GM19239 (cell line): ENCODE results near the gene CALML5.
"Not testable (repeated sequence)": the region's sequence is repeated elsewhere in the genome, so short reads cannot be mapped to it uniquely, and the experiment has no call there.

Source experiments
- DNase-seq: peaks from one replicate; pipeline ENCODE4 v3.0.0; 2011; ENCODE audit warnings: low spot score; ENCODE audit not compliant: insufficient read length
- FAIRE-seq: peaks from 2 replicates; lab custom pipeline; 2011; peaks lifted over from hg19 to GRCh38; lab: Jason Lieb, UNC

CALML5 gene

DNA sequence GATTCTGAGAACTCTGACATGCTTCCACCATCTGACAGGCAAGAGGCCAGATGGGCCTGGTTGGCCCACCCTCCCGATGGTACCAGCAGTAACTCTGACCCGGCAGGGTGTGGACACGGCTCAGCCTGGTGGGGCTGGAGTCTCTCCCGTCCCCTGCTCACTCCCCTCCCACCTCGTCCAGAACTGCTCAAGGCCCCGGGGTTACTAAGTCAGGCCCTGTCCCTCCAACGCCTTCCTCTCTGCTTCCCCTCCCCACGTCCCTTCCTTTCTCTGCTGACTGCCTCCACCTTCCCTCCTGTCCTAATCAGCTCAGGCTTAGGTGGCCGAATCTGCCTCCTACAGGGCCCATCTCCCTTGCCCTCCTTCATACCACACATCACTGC is 12.5 kb downstream of the CALML5 start:
- FAIRE-seq (no peak), DNase-seq (no peak)

DNA sequence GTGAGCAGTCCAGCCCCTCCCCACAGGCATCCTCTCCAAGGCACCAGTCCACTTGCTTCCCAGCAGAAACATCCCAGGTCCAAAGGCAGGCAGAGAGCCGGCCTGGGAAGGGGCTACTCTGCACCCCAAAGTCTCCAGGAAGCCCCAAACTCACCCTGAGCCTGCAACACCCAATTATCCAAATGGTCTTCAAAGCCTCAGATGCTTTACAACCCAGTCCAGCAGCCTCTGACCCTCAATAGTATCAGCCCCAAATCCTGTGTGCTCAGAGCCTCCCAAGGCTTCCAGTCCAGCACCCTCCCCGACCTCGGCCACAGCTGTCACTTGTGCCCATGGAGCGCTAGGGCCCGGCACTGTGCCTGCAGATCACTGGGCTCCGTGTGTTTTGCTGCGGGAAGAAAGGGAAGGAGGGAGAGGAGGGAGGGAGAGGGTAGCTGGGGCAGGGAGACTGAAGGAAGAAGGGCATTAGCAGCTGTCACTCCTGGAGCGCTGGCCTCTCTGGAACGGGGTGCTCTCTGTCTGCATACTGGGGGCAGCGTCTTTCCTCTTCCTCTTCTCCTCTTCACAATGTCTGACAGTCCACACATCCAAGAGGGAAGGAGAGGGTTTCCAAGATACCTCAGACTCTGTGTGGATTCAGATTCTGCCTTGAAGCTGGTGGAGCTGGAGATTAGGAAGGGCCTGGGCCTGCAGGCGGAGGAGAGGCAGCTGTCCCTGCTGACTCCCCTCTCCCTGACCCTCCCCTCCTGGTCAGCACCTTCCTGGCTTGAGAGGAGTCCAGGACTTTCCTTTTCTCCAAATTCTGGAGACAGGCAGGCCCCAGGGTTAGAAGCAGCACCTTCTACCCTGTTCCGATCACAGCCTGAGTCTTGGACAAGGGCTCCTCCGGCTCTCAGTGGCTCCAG is 13.2 kb downstream of the CALML5 start:
- FAIRE-seq = no peak
- no peak for DNase-seq

DNA sequence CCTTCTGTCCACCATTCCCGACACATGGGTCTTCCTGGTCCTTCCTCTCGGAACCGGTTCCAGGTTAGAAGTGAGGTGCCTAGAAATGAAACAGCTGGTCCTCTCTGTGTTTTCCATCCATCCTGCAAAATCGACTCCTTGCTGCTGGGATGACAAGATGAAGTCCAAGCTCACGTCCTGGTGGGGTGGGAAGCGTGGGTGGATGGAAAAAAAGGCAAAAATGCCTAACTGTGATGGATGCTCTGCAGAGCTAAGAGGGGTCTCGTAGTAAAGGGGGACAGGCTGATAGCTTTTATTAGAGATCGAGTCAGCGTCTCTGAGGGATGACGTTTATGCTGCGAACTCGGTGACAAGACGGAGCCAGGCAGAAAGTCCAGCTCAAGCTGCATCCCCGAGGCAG is 14.1 kb downstream of the CALML5 start:
- no peak for DNase-seq
- no peak for FAIRE-seq

DNA sequence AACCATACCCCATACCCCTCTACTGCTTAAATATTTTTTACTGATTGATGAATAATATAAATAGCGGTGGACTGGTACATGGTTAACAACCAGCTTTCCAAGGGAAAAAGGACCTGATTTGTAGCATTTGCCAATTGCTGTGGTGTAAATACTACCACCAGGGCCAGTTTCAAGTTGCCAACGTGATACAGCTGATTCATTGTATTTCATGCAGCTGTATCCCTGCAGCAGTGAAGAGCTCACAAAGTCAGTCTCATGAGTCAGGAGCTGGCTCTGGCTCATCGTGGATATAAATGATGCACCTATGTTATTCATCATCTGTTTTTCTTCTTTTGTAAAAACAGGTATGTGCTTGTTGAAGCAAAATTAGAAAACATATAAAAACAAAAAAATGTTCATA is 15.2 kb downstream of the CALML5 start:
- FAIRE-seq = no peak
- DNase-seq = no peak

DNA sequence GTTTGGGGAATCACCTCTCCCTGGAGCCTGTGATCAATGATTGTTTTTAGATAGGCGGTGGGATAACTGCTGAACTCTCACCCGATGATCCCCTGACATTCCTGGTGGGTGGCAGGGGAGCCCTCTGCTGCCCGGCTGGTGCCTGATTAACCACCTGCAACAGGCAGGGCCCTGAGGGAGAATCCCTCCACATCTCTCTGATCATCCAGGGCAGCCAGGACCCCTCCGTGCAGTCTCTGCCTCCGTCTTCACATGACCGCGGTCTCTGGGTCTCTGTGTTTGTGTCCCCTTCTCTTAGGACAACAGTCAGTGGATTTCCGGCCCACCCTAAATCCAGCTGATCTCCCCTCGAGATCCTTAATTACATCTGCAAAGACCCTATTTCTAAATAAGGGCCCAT is 17.4 kb downstream of the CALML5 start:
- DNase-seq = no peak
- no peak for FAIRE-seq

DNA sequence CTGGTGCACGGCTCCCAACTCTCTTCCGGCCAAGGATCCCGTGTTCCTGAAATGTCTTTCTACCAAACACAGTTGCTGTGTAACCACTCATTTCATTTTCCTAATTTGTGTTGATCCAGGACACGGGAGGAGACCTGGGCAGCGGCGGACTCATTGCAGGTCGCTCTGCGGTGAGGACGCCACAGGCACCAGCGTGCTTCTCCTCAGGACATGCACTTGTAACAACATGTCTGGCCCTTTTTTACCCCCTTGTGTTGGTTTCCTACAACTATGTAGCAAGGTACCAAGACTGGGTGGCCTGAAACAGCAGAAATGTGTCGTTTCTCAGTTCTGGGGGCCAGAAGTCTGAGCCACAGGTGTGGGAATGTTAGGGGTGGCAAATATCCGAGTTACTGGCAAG is 18.2 kb downstream of the CALML5 start:
- FAIRE-seq = no peak
- no peak for DNase-seq

DNA sequence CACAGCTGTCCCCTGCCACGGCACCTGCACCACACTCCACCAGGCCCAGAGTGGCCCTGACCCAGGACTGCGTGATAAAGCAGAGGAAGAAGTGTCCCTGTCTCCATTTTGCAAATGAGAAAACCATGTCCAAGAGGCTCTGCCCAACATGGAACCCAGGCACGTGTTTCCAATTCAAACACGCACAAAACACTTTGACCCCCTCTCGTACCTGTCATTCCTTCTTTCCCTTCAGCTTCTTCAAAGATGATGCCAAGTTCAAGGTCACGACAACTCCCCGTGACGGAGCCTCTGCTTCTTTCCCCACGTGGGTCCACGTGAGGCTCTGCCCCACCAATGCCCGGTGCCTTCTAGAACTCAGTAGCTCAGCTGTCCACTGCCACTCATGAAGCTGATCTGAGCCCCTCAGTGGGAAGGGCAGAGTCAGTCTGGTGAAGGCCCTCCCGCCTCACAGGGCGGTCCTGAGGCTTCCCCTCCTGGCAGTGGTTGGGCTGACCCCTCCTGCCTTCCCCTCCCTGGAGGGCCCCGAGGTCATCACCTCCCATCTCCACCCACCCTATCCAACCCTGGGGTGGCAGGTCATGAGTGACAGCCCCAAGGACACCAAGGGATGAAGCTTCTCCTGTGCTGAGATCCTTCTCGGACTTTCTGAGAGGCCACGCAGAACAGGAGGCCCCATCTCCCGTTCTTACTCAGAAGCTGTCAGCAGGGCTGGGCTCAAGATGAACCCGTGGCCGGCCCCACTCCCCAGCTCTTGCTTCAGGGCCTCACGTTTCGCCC is 19.0 kb downstream of the CALML5 start:
- DNase-seq (no peak), FAIRE-seq (no peak)

DNA sequence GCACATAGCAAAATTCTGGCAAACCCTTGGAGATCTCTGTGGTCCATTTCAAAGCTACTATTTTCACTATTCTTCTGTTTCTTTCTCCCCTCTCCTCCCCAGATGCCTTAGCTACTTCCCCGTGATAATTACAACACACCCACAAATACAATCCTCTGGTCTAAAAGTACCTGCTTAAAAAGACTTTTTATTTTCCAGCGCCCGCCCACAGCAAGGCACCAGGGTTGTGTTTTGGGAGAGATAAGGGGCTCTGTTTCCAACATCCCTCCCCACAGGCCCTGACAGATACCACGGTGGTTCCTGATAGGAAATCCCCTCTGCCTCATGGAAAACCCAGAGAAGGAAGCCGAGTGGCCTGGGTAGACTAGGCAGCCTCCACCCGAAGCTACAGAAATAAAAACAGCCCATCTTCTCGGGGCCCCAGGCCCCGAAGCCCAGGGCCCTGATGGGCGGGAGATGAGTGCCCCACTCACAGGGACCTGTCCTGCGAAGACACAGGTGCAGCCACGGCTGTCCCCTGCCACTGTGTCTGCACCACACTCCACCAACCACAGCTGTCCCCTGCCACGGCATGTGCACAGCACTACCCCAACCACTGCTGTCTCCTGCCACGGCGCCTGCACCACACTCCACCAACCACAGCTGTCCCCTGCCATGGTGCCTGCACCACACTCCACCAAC is 19.7 kb downstream of the CALML5 start:
- DNase-seq = no peak
- no peak for FAIRE-seq

DNA sequence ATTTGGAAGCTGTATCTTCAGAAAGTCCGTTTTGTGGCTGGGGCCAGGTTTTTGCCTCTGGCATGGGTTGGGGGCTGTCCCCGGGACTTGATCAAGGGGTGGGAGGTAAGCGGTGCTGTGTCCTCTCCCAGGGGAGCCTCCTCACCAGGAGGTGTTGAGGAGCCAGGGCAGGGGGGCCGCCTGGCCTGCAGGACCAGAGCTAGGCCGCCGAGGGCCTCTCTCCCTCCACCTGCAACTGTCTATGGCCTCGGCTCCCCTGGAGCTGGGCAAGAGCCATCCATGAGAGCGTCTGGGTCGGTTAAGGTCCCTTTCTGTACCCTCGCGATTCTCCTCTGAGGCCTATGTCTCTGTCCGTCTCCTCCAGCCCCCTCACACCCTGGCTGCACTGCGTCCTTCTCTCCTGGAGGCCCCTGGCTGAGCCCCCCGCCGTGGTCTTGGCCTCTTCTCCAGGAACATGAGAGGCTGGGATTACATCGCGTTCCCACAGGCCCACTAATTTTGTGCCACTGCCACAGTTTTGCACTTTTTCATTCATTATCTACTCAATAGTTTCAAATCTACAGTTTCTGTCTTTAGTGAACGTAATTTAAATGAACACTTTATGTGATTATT is 20.6 kb downstream of the CALML5 start:
- FAIRE-seq (no peak), DNase-seq (no peak)

DNA sequence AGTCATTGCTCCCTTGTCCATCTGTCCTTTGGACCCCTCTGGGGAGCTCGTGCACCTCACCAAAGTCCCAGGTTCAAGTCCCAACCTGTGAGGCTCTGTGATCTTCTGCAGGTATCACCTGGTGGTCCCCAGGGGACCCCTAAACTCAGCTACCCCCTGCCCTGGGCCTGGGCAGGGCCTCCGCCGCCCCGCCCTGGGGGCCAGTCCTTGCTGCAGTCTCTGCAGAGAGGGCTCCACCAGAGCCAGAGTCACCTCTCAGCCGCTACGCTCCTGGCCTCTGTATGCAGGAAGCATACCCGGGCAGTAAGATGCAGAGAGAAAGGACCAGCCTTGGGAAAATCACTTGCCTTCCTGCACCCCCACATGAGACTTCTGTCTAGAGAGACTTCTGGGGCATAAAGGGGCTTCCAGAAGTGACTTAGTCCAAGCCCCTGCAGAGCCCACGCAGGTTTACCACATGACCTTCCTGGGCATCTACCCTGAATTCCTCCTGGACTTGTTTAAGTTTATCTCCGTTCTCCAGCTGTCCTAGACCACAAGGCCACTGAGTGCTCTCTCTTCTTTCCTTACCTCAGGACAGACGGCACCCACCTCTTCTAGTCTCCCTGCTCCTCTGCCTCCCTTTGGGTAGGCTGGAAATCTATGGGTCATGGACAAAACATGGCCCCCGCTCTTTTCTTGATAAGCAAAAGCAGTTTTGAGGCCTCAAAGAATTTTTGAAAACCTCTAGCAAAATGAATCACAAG is 21.2 kb downstream of the CALML5 start:
- DNase-seq (no peak), FAIRE-seq (no peak)

DNA sequence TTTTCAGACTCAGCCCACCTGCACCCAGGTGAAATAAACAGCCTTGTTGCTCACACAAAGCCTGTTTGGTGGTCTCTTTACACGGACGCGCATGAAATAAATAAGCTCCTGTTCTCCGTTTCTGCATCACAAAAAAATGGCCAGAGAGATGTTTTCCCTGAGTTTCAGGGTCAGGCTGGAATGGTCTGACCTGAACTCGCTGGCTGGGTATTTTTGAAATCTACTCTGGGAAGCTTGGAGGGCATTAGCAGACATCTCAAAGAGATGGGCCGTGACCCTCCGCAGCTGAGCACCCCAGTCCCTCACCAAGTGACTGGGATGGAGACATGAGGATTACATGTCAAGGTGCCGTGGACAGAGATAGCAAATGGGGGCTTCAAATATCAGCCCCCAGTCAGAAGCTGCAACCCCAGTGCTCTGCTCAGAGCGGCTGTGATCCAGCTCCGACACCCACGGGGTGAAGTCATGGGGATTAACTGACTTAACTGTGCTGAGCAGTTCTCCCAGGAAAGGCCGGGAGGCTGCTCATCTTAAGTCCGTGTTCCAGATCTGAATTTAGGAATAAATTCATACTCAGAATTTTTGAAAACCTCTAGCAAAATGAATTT is 22.3 kb downstream of the CALML5 start:
- DNase-seq = no peak
- no peak for FAIRE-seq

DNA sequence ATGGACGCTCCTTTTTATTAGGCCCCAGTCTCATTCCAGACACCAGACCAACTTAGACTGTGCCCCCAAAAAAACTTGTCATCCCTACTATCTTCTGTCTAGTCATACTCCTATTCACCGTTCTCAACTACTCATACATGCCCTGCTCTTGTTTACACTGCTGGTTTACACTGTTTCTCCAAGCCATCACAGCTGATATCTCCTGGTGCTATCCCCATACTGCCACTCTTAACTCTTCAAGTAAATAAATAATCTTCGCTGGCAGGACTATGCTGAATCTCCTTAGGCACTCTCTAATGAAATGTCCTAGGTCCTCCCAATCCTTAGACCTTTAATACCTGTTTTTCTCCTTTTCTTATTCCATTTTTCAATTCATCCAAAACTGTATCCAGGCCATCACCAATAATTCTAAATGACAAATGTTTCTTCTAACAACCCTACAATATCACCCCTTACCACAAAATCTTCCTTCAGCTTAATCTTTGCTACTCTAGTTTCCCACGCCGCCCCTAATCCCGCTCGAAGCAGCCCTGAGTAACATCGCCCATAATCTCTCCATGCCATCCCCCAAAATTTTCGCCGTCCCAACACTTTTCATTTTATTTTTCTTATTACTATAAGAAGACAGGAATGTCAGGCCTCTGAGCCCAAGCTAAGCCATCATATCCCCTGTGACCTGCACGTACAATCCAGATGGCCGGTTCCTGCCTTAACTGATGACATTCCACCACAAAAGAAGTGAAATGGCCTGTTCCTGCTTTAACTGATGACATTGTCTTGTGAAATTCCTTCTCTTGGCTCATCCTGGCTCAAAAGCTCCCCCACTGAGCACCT is 23.2 kb downstream of the CALML5 start:
- not testable (repeated sequence) for FAIRE-seq, DNase-seq

DNA sequence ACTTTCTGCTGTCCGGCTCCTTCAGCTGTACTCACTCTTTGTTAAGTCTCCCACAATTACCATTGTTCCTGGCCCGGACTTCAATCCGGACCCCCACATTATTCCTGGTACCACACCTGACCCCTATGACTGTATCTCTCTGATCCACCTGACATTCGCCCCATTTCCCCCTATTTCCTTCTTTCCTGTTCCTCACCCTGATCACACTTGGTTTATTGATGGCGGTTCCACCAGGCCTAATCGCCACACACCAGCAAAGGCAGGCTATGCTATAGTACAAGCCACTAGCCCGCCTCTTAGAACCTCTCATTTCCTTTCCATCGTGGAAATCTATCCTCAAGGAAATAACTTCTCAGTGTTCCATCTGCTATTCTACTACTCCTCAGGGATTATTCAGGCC is 24.3 kb downstream of the CALML5 start:
- FAIRE-seq, DNase-seq: not testable (repeated sequence)

DNA sequence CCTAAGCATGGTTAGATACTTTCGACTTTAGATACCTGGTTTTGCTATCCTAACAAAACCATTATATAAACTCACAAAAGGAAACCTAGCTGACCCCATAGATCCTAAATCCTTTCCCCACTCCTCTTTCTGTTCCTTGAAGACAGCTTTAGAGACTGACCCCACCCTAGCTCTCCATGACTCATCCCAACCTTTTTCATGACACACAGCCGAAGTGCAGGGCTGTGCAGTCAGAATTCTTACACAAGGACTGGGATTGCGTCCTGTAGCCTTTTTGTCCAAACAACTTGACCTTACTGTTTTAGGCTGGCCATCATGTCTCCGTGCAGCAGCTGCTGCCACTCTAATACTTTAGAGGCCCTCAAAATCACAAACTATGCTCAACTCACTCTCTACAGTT is 24.7 kb downstream of the CALML5 start:
- not testable (repeated sequence) for DNase-seq

DNA sequence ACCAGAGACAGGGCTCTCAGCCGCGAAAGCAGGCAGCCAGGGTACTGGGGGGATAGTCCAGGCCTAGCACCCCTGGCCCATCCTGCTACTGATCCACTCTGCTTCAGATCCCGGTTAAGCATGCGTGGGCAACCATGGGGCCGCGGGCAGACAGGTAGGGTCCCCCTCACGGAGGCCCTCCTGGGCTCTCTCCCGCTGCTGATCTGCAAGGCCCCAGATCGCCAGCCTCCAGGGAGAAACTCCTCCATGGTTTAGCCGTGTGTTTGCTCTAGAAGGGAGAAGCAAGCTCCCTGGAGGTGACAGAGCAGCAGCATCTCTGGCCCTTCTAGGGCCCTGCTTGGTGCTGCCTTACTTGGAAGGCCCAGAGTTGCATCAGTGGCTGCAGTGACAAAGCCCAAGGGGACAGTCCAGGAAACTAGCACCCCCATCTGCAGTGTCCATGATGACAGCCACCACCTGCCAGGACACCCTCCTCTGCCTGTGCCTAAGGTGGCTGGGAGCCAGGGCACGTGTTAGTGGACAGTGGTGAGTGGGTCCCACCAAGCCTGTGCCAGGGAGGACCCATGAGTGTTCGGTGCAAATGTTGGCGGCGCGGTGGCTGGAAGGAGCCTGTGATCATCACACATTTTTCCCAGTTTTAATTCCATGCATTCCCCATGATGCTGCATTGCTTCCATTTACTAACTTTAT is 29.2 kb downstream of the CALML5 start:
- DNase-seq (no peak), FAIRE-seq (no peak)

More for the DNA sequence above, 24.7 kb downstream of the CALML5 start:
- not testable (repeated sequence) for FAIRE-seq

DNA sequence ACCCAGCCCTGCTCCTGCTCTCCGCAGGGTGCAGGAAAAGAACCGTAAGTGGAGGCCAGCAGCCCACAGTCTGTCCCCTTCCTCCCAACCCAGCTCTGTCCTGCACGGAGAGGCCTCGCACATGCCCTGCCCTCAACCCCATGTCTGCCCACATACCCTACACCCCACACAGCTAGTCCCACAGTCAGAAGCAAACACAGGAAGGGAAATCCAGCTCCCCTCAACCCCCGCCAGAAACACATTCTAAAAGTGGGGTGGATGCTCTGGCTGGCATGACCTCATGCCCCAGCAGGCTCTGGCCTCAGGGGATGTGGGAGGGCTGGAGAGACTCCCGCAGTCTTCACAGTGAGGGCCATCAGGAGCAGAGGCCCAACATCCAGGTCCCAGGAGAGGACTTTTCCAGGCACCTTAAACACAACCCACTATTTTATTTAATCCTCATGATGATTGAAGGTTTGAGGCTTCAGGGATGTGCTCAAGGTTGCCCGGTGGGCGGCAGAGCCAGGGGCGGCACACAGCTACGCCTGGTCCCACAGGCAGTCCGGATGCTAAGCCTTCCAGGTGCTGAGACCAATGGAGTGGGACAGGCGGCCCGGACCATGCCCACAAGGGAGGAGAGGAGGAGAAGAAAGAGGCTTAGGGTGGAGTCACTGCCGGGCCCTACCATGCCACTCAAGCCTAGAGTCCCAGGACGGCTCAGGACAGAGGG is 29.9 kb downstream of the CALML5 start:
- DNase-seq = no peak
- FAIRE-seq = no peak
